ENCODE data around the gene EIF4G2. TPM values are rescaled to one million over a fixed set of nuclear protein-coding genes. Genes with fewer than 3 reads are reported as not detected.

EIF4G2 gene
- total and polyA plus RNA-seq, 10 donors = 178 to 712 (median 504) TPM

DNA sequence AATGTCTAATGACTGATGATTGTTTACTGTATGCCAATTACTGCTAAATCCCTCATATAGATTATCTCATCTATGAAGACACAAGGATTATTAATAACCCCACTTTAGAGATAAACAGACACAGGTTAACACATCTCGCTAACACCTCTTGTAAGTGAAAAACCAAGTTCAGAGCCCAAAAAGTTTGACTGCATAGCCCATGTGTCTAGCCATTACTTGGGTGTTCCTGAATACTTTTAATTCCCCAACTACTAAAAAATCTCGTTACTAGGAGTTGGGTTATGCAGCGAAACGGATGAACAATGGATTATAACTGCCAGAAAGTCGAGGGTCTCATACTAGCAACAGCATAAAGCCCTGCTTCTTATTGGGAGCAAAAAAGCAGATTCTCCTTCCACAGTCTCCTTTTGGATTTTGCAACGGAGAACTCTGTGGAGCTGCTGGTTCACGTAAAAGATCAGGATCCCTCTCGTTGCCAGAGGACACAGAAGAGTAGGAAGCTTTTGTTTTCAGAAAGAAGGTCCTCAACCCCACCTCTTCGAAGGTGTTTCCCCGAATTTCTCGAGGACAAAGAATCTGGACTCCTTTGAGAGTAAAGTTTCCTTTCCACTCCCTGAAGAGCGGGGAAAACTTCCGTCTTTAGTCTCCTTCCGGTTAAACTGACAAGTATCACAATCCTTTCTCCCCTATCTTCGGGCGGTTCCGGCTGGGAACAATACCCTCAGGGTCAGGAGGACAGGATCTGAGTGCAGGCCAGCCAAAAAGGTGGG, 48.1 kb upstream of the EIF4G2 start:
- peaks cover 3 to 43% (median 29%) of the 10 kb centered on the region in 6 donors for H3K36me3 ChIP-seq
- H3K4me3 ChIP-seq = peak overlapping the region; percentile 61 to 95 (median 84)
- H3K27ac ChIP-seq = peak overlapping the region; percentile 90 to 99 (median 98)
- 2 to 4% (median 2%) methylated on average over 17 of the region's 17 CpGs for WGBS, 5 donors
- H3K27me3 ChIP-seq (replicated peaks in 1 of 7) = no peaks in the 10 kb centered on the region
- intact Hi-C loops (cut with DNase I; ENCODE audit: low total_unique reads) = no loop called here
- no peak for DNase-seq
- H3K4me1 ChIP-seq = peaks cover 22 to 78% (median 42%) of the 10 kb centered on the region in 6 donors
- no peak for TF ChIP-seq POLR2A (IDR thresholded peaks at IDR 0.05)
- no peak for TF ChIP-seq POLR2AphosphoS5 (IDR thresholded peaks at IDR 0.05)
- TF ChIP-seq, protein P1, sequence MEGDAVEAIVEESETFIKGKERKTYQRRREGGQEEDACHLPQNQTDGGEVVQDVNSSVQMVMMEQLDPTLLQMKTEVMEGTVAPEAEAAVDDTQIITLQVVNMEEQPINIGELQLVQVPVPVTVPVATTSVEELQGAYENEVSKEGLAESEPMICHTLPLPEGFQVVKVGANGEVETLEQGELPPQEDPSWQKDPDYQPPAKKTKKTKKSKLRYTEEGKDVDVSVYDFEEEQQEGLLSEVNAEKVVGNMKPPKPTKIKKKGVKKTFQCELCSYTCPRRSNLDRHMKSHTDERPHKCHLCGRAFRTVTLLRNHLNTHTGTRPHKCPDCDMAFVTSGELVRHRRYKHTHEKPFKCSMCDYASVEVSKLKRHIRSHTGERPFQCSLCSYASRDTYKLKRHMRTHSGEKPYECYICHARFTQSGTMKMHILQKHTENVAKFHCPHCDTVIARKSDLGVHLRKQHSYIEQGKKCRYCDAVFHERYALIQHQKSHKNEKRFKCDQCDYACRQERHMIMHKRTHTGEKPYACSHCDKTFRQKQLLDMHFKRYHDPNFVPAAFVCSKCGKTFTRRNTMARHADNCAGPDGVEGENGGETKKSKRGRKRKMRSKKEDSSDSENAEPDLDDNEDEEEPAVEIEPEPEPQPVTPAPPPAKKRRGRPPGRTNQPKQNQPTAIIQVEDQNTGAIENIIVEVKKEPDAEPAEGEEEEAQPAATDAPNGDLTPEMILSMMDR (IDR thresholded peaks at IDR 0.05 in 8 of 11, conservative IDR thresholded peaks at IDR 0.05 in 3 of 11) = no peak
- no peaks in the 10 kb centered on the region for H3K9me3 ChIP-seq

DNA sequence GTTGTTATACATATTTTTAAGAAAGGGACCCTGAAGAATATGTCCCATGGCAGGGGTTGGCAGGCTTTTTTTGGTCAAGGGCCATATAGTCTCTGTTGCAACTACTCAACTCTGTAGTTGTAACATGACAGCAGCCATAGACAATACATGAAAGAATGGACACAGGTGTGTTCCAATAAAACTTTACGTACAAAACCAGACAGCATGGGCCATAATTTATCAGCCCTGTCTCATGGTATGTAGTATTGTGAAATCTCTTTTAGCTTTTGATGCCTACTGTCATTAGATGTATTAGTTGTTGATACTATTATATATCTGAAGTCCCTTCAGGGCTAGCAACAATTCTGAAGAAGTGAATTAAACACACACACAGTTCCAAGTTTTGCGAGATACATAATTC, 46.6 kb upstream of the EIF4G2 start:
- whole genome bisulfite sequencing, 5 donors = 96 to 100% (median 98%) methylated on average over 2 of the region's 2 CpGs
- Histone ChIP-seq H3K9me3 (no peaks in the 10 kb centered on the region), H3K27ac (no peak overlapping the region), H3K36me3 (peaks cover 3 to 58% (median 33%) of the 10 kb centered on the region in 6 donors), H3K27me3 (replicated peaks in 1 of 7) (no peaks in the 10 kb centered on the region), H3K4me1 (peaks cover 22 to 75% (median 40%) of the 10 kb centered on the region in 6 donors), H3K4me3 (no peak overlapping the region)
- no peak for DNase-seq
- intact Hi-C loops (cut with DNase I; ENCODE audit: low total_unique reads) = no loop called here
- TF ChIP-seq, protein P1 (IDR thresholded peaks at IDR 0.05 in 8 of 11, conservative IDR thresholded peaks at IDR 0.05 in 3 of 11) = no peak

DNA sequence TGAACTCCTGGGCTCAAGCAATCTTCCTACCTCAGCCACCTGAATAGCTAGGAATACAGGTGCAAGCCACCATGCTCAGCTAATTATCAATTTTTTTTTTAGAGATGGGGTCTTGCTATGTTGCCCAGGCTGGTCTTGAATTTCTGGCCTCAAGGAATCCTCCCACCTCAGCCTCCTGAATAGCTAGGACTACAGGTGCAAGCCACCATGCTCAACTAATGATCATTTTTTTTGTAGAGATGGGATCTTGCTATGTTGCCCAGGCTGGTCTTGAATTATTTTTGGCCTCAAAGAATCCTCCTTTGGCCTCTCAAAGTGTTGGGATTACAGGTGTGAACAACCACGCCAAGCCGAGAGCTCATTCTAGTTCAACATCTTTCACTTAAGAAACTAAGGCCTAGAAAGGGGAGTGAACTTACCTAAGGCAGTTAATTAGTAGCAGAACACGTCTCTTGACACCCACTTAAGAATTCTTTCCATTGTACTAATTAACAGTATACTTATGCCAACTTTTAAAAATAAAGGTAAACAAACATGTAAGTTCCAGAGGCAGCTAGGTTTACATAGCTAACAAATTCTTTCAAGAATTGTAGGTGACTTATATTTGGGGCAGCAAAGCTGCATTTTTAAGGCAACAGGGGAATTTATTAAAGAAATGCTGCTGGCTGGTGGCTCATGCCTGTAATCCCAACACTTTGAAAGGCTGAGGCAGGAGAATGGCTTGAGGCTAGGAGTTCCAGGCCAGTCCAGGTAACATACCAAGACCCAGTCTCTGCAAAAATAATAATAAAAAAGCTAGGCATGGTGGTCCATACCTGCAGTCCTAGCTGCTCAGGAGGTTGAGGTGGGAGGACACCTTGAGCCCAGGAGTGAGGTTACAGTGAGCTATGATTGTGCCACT, 39.5 kb upstream of the EIF4G2 start:
- Histone ChIP-seq H3K4me1 (peaks cover 0 to 16% (median 0%) of the 10 kb centered on the region in 6 donors), H3K27ac (no peak overlapping the region), H3K27me3 (replicated peaks in 1 of 7) (no peaks in the 10 kb centered on the region), H3K36me3 (peaks cover 0 to 35% (median 12%) of the 10 kb centered on the region in 6 donors), H3K9me3 (no peaks in the 10 kb centered on the region), H3K4me3 (no peak overlapping the region)
- DNase-seq = no peak
- TF ChIP-seq POLR2A (IDR thresholded peaks at IDR 0.05) (no peak), POLR2AphosphoS5 (IDR thresholded peaks at IDR 0.05) (no peak)
- TF ChIP-seq, protein P1 (IDR thresholded peaks at IDR 0.05 in 8 of 11, conservative IDR thresholded peaks at IDR 0.05 in 3 of 11) = no peak
- WGBS, 5 donors = 93 to 99% (median 97%) methylated on average over 3 of the region's 3 CpGs
- intact Hi-C loops (cut with DNase I; ENCODE audit: low total_unique reads) = no loop called here

DNA sequence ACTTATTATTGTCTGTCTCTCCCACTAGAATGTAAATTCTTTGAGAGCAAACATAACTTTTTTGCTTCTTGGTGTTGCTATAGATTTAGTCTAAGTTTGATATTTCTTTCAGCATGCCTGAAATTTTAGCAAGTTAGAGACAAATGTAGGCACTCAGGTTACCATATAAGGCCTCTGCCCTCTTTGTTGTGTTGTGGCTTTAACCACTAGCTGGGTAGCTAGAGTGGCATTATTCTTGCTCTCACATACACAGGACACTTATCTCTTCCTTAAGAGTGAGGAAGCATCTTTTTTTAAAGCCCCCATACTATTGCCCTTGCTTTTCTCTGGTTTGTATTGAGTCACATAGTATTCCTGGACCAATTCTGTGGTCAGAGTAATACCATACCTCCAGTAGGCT, 37.9 kb upstream of the EIF4G2 start:
- intact Hi-C loops (cut with DNase I; ENCODE audit: low total_unique reads) = no loop called here
- Histone ChIP-seq H3K27me3 (replicated peaks in 1 of 7) (no peaks in the 10 kb centered on the region), H3K4me3 (no peak overlapping the region), H3K27ac (no peak overlapping the region), H3K4me1 (peaks cover 0 to 3% (median 0%) of the 10 kb centered on the region in 6 donors), H3K36me3 (peaks cover 0 to 20% (median 3%) of the 10 kb centered on the region in 6 donors), H3K9me3 (no peaks in the 10 kb centered on the region)
- no peak for TF ChIP-seq POLR2A (IDR thresholded peaks at IDR 0.05)
- TF ChIP-seq POLR2AphosphoS5 (IDR thresholded peaks at IDR 0.05) = no peak
- TF ChIP-seq, protein P1 (IDR thresholded peaks at IDR 0.05 in 8 of 11, conservative IDR thresholded peaks at IDR 0.05 in 3 of 11) = no peak
- DNase-seq = no peak

Data from spleen (tissue), 11 donors.